ENCODE measurements around the gene CHKA. TPM values are rescaled to one million over a fixed set of nuclear protein-coding genes. Genes with fewer than 3 reads are reported as not detected.

The CHKA gene
- total and polyA plus RNA-seq, 2 experiments from 2014 or later = 37.1 to 94.4 TPM

- Histone ChIP-seq H3K4me3 (no peak overlapping the region), H3F3A (replicated peaks; ENCODE audit: low read depth) (peaks cover 34% of the 10 kb centered on the region; the same call in 1 of the 2 replicates), H3K4me1 (ENCODE audit: insufficient read depth) (no peaks in the 10 kb centered on the region), H3K4me2 (no peak overlapping the region), H3K79me2 (replicated peaks; ENCODE audit: insufficient read depth) (peaks cover 2% of the 10 kb centered on the region; the same call in 1 of the 2 replicates), H3K27ac (ENCODE audit: low read depth) (no peak overlapping the region), H4K20me1 (replicated peaks; ENCODE audit: insufficient read depth) (peaks cover 26% of the 10 kb centered on the region), H2AFZ (no peak overlapping the region), H3K27me3 (ENCODE audit: insufficient read depth) (no peaks in the 10 kb centered on the region), H3K36me3 (ENCODE audit: insufficient read depth) (peaks cover 78% of the 10 kb centered on the region), H3K9me2 (ENCODE audit: insufficient read depth) (no peaks in the 10 kb centered on the region)
- TF ChIP-seq ZNF114 (CRISPR knock-in tag; IDR thresholded peaks at IDR 0.05) (no peak), ETS1 (IDR thresholded peaks at IDR 0.05) (no peak), NANOG (IDR thresholded peaks at IDR 0.05; ENCODE audit: borderline replicate concordance) (no peak), CREB1 (CRISPR knock-in tag; IDR thresholded peaks at IDR 0.05; ENCODE audit: low read depth) (no peak), EZH2phosphoT487 (IDR thresholded peaks at IDR 0.05; ENCODE audit: unreplicated experiment) (no peak), EZH2 (IDR thresholded peaks at IDR 0.05; ENCODE audit: low read depth, unreplicated experiment) (no peak), STAT1 (IDR thresholded peaks at IDR 0.05; ENCODE audit: unreplicated experiment) (no peak), JUNB (IDR thresholded peaks at IDR 0.05; ENCODE audit: unreplicated experiment) (no peak), POLR2AphosphoS5 (IDR thresholded peaks at IDR 0.05; ENCODE audit: low read depth) (no peak), REST (IDR thresholded peaks at IDR 0.05; ENCODE audit: unreplicated experiment) (no peak), ZNF331 (CRISPR knock-in tag; IDR thresholded peaks at IDR 0.05; ENCODE audit: low read depth) (no peak)
- TF ChIP-seq, protein P1, sequence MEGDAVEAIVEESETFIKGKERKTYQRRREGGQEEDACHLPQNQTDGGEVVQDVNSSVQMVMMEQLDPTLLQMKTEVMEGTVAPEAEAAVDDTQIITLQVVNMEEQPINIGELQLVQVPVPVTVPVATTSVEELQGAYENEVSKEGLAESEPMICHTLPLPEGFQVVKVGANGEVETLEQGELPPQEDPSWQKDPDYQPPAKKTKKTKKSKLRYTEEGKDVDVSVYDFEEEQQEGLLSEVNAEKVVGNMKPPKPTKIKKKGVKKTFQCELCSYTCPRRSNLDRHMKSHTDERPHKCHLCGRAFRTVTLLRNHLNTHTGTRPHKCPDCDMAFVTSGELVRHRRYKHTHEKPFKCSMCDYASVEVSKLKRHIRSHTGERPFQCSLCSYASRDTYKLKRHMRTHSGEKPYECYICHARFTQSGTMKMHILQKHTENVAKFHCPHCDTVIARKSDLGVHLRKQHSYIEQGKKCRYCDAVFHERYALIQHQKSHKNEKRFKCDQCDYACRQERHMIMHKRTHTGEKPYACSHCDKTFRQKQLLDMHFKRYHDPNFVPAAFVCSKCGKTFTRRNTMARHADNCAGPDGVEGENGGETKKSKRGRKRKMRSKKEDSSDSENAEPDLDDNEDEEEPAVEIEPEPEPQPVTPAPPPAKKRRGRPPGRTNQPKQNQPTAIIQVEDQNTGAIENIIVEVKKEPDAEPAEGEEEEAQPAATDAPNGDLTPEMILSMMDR (conservative IDR thresholded peaks at IDR 0.05; ENCODE audit: low read depth in 2 of 2) = no peak
- TF ChIP-seq, protein P2, sequence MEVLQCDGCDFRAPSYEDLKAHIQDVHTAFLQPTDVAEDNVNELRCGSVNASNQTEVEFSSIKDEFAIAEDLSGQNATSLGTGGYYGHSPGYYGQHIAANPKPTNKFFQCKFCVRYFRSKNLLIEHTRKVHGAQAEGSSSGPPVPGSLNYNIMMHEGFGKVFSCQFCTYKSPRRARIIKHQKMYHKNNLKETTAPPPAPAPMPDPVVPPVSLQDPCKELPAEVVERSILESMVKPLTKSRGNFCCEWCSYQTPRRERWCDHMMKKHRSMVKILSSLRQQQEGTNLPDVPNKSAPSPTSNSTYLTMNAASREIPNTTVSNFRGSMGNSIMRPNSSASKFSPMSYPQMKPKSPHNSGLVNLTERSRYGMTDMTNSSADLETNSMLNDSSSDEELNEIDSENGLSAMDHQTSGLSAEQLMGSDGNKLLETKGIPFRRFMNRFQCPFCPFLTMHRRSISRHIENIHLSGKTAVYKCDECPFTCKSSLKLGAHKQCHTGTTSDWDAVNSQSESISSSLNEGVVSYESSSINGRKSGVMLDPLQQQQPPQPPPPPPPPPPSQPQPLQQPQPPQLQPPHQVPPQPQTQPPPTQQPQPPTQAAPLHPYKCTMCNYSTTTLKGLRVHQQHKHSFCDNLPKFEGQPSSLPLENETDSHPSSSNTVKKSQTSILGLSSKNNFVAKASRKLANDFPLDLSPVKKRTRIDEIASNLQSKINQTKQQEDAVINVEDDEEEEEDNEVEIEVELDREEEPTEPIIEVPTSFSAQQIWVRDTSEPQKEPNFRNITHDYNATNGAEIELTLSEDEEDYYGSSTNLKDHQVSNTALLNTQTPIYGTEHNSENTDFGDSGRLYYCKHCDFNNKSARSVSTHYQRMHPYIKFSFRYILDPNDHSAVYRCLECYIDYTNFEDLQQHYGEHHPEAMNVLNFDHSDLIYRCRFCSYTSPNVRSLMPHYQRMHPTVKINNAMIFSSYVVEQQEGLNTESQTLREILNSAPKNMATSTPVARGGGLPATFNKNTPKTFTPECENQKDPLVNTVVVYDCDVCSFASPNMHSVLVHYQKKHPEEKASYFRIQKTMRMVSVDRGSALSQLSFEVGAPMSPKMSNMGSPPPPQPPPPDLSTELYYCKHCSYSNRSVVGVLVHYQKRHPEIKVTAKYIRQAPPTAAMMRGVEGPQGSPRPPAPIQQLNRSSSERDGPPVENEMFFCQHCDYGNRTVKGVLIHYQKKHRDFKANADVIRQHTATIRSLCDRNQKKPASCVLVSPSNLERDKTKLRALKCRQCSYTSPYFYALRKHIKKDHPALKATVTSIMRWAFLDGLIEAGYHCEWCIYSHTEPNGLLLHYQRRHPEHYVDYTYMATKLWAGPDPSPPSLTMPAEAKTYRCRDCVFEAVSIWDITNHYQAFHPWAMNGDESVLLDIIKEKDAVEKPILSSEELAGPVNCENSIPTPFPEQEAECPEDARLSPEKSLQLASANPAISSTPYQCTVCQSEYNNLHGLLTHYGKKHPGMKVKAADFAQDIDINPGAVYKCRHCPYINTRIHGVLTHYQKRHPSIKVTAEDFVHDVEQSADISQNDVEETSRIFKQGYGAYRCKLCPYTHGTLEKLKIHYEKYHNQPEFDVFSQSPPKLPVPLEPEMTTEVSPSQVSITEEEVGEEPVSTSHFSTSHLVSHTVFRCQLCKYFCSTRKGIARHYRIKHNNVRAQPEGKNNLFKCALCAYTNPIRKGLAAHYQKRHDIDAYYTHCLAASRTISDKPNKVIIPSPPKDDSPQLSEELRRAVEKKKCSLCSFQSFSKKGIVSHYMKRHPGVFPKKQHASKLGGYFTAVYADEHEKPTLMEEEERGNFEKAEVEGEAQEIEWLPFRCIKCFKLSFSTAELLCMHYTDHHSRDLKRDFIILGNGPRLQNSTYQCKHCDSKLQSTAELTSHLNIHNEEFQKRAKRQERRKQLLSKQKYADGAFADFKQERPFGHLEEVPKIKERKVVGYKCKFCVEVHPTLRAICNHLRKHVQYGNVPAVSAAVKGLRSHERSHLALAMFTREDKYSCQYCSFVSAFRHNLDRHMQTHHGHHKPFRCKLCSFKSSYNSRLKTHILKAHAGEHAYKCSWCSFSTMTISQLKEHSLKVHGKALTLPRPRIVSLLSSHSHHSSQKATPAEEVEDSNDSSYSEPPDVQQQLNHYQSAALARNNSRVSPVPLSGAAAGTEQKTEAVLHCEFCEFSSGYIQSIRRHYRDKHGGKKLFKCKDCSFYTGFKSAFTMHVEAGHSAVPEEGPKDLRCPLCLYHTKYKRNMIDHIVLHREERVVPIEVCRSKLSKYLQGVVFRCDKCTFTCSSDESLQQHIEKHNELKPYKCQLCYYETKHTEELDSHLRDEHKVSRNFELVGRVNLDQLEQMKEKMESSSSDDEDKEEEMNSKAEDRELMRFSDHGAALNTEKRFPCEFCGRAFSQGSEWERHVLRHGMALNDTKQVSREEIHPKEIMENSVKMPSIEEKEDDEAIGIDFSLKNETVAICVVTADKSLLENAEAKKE (CRISPR knock-in tag; IDR thresholded peaks at IDR 0.05) = no peak
- no peaks in the 10 kb centered on the region for H3K9me3 Mint-ChIP-seq
- H3K36me3 Mint-ChIP-seq (ENCODE audit: low read depth) = peaks cover 94% of the 10 kb centered on the region
- H3K4me3 Mint-ChIP-seq = no peak overlapping the region
- no peak overlapping the region for H3K27ac Mint-ChIP-seq
- ATAC-seq = peak; percentile 69
- H3K4me1 Mint-ChIP-seq = no peaks in the 10 kb centered on the region; the same call in 2 of the 3 replicates
- peaks cover 7% of the 10 kb centered on the region for H3K27me3 Mint-ChIP-seq (ENCODE audit: insufficient read depth, low read depth, poor library complexity)
- no peak for DNase-seq (ENCODE audit: low spot score)
These were observed 54.4 kb downstream of the CHKA start for GRCh38 chr11:68066742-68067141.
